Jurkat, Clone E6-1 (cell line): ENCODE data around the gene SAMD9. TPM values are rescaled to one million over a fixed set of nuclear protein-coding genes. Genes with fewer than 3 reads are reported as not detected.

Experiments
- DNase-seq: peaks from one replicate; pipeline ENCODE4 v3.0.0-alpha.2; 2011; ENCODE audit warnings: low read depth, low spot score
- H3K4me3 ChIP-seq: 2 replicates; pipeline ENCODE4 v1.5.1; 2011; ENCODE audit warnings: mild to moderate bottlenecking, low read length, control low read depth, moderate library complexity
- polyA plus RNA-seq: library from polyadenylated mRNA; unstranded; fragments of >200 nt; gene quantifications from one replicate; pipeline ENCODE4 v1.2.1, GENCODE V29; 2012; ENCODE audit warnings: missing spikeins; ENCODE audit not compliant: insufficient read length, insufficient read depth

Gene SAMD9
- 8.8 TPM for polyA plus RNA-seq

- peak within 1 kb of the TSS; percentile 50 for H3K4me3 ChIP-seq
- peak; percentile 90 for DNase-seq
These were observed at the start of gene SAMD9 for GRCh38 chr7:93117852-93118530. Gene SAMD9 (minus strand): TSS chr7:93117979. CDS start chr7:93106097, 11,882 bp downstream.

- H3K4me3 ChIP-seq = no peak overlapping the region
- DNase-seq = no peak
These were observed 47.7 kb upstream of the SAMD9 start for GRCh38 chr7:93165447-93165846.

- no peak overlapping the region for H3K4me3 ChIP-seq
- DNase-seq = no peak
These were observed 47.0 kb upstream of the SAMD9 start for GRCh38 chr7:93164766-93165165.

- no peak overlapping the region for H3K4me3 ChIP-seq
- DNase-seq = no peak
These were observed 43.5 kb upstream of the SAMD9 start for GRCh38 chr7:93161181-93161762.

GRCh38 chr7:93160410-93160809, 42.6 kb upstream of the SAMD9 start:
- DNase-seq = no peak
- no peak overlapping the region for H3K4me3 ChIP-seq

GRCh38 chr7:93159490-93159889, 41.7 kb upstream of the SAMD9 start:
- no peak for DNase-seq
- no peak overlapping the region for H3K4me3 ChIP-seq

- H3K4me3 ChIP-seq = no peak overlapping the region
- DNase-seq = no peak
These were observed 39.1 kb upstream of the SAMD9 start for GRCh38 chr7:93156884-93157283.

- no peak overlapping the region for H3K4me3 ChIP-seq
- DNase-seq = no peak
These were observed 32.5 kb upstream of the SAMD9 start for GRCh38 chr7:93150200-93150835.

- H3K4me3 ChIP-seq = no peak overlapping the region
These were observed 30.9 kb upstream of the SAMD9 start for GRCh38 chr7:93148727-93149126.

GRCh38 chr7:93148144-93148543, 30.4 kb upstream of the SAMD9 start, which contains the start of gene SAMD9L:
Gene SAMD9L (minus strand): TSS chr7:93148385. CDS start chr7:93135971, 12,414 bp downstream.
- peak; percentile 30 for DNase-seq
- peak within 1 kb of the TSS; percentile 49 for H3K4me3 ChIP-seq

More at GRCh38 chr7:93148727-93149126, 30.9 kb upstream of the SAMD9 start:
- no peak for DNase-seq

GRCh38 chr7:93147363-93147762, 29.6 kb upstream of the SAMD9 start:
- H3K4me3 ChIP-seq = peak overlapping the region; percentile 49
- DNase-seq = peak; percentile 60

- no peak for DNase-seq
- H3K4me3 ChIP-seq = no peak overlapping the region
These were observed 28.8 kb upstream of the SAMD9 start for GRCh38 chr7:93146472-93147141.

GRCh38 chr7:93146036-93146435, 28.3 kb upstream of the SAMD9 start:
- no peak overlapping the region for H3K4me3 ChIP-seq
- DNase-seq = no peak

GRCh38 chr7:93145354-93145753, 27.6 kb upstream of the SAMD9 start:
- no peak overlapping the region for H3K4me3 ChIP-seq
- DNase-seq = no peak

- DNase-seq = no peak
These were observed 24.3 kb upstream of the SAMD9 start for GRCh38 chr7:93142127-93142526.

GRCh38 chr7:93140582-93141191, 22.9 kb upstream of the SAMD9 start:
- DNase-seq = no peak
- no peak overlapping the region for H3K4me3 ChIP-seq

More at GRCh38 chr7:93142127-93142526, 24.3 kb upstream of the SAMD9 start:
- H3K4me3 ChIP-seq = no peak overlapping the region

- no peak overlapping the region for H3K4me3 ChIP-seq
- DNase-seq = no peak
These were observed 20.8 kb upstream of the SAMD9 start for GRCh38 chr7:93138576-93138975.

- no peak overlapping the region for H3K4me3 ChIP-seq
- DNase-seq = no peak
These were observed 15.2 kb upstream of the SAMD9 start for GRCh38 chr7:93133005-93133404.

GRCh38 chr7:93132216-93132615, 14.4 kb upstream of the SAMD9 start:
- H3K4me3 ChIP-seq = no peak overlapping the region
- no peak for DNase-seq
